Measurements from ENCODE around the gene TCF3. TPM values are rescaled to one million over a fixed set of nuclear protein-coding genes. Genes with fewer than 3 reads are reported as not detected.

TCF3 gene
- total RNA-seq, 6 donors from 2014 or later: 32.9 to 88.2 (median 53.3) TPM

GRCh38 chr19:1634938-1635243 is 17.5 kb downstream of the TCF3 start:
- H3K4me1 ChIP-seq: no peaks in the 10 kb centered on the region
- ATAC-seq (ENCODE audit: low FRiP score in 2 of 2): no peak
- H3K36me3 ChIP-seq: peaks cover 0 to 60% (median 31%) of the 10 kb centered on the region in 4 donors
- no peak for DNase-seq
- no peaks in the 10 kb centered on the region for H3K27me3 ChIP-seq
- H3K27ac ChIP-seq: no peak overlapping the region
- no peak overlapping the region for H3K4me3 ChIP-seq
- 96 to 97% methylated on average over 5 of the region's 5 CpGs for WGBS, 2 donors
- H3K9me3 ChIP-seq: no peaks in the 10 kb centered on the region
- no peak for TF ChIP-seq CTCF (IDR thresholded peaks at IDR 0.05)
- TF ChIP-seq POLR2A (IDR thresholded peaks at IDR 0.05): no peak

- Histone ChIP-seq H3K4me3 (no peak overlapping the region), H3K4me1 (no peaks in the 10 kb centered on the region), H3K36me3 (peaks cover 0 to 60% (median 31%) of the 10 kb centered on the region in 4 donors), H3K27ac (no peak overlapping the region), H3K9me3 (no peaks in the 10 kb centered on the region), H3K27me3 (no peaks in the 10 kb centered on the region)
- 91 to 96% methylated on average over 16 to 19 of the region's 19 CpGs for WGBS, 2 donors
- TF ChIP-seq POLR2A (IDR thresholded peaks at IDR 0.05): no peak
- TF ChIP-seq POLR2AphosphoS5 (IDR thresholded peaks at IDR 0.05): no peak
- no peak for TF ChIP-seq EP300 (IDR thresholded peaks at IDR 0.05)
- TF ChIP-seq CTCF (IDR thresholded peaks at IDR 0.05): no peak
- peak in 1 of 2 donors; percentile 59 for DNase-seq
- ATAC-seq (ENCODE audit: low FRiP score in 2 of 2): no peak
Measured at GRCh38 chr19:1634242-1634937, 18.0 kb downstream of the TCF3 start.

GRCh38 chr19:1633269-1633826 is 19.1 kb downstream of the TCF3 start:
- Histone ChIP-seq H3K27me3 (no peaks in the 10 kb centered on the region), H3K4me1 (no peaks in the 10 kb centered on the region), H3K9me3 (no peaks in the 10 kb centered on the region), H3K27ac (no peak overlapping the region), H3K4me3 (no peak overlapping the region), H3K36me3 (peaks cover 0 to 55% (median 27%) of the 10 kb centered on the region in 4 donors)
- TF ChIP-seq POLR2AphosphoS5 (IDR thresholded peaks at IDR 0.05): no peak
- no peak for TF ChIP-seq EP300 (IDR thresholded peaks at IDR 0.05)
- no peak for TF ChIP-seq CTCF (IDR thresholded peaks at IDR 0.05)
- no peak for TF ChIP-seq POLR2A (IDR thresholded peaks at IDR 0.05)
- DNase-seq (no peak), ATAC-seq (ENCODE audit: low FRiP score in 2 of 2) (peak in 1 of 2 donors; percentile 4)
- 95 to 96% methylated on average over 11 of the region's 11 CpGs for WGBS, 2 donors

- H3K36me3 ChIP-seq: peaks cover 0 to 49% (median 27%) of the 10 kb centered on the region in 4 donors
- DNase-seq: peak in 1 of 2 donors; percentile 62
Measured at GRCh38 chr19:1632462-1633268, 19.8 kb downstream of the TCF3 start.

GRCh38 chr19:1631557-1632100 is 20.8 kb downstream of the TCF3 start:
- 95 to 96% methylated on average over 15 to 29 of the region's 31 CpGs for WGBS, 2 donors
- Histone ChIP-seq H3K4me3 (no peak overlapping the region), H3K27ac (no peak overlapping the region), H3K36me3 (peaks cover 0 to 52% (median 29%) of the 10 kb centered on the region in 4 donors), H3K4me1 (no peaks in the 10 kb centered on the region), H3K27me3 (no peaks in the 10 kb centered on the region), H3K9me3 (no peaks in the 10 kb centered on the region)
- DNase-seq (peak in 1 of 2 donors; percentile 76), ATAC-seq (ENCODE audit: low FRiP score in 2 of 2) (no peak)
- no peak for TF ChIP-seq POLR2A (IDR thresholded peaks at IDR 0.05)
- no peak for TF ChIP-seq POLR2AphosphoS5 (IDR thresholded peaks at IDR 0.05)
- no peak for TF ChIP-seq EP300 (IDR thresholded peaks at IDR 0.05)
- TF ChIP-seq CTCF (IDR thresholded peaks at IDR 0.05): no peak

More at GRCh38 chr19:1632462-1633268, 19.8 kb downstream of the TCF3 start:
- 88 to 95% methylated on average over 17 to 18 of the region's 26 CpGs for WGBS, 2 donors
- TF ChIP-seq POLR2A (IDR thresholded peaks at IDR 0.05) (no peak), EP300 (IDR thresholded peaks at IDR 0.05) (no peak)
- peak in 1 of 2 donors; percentile 4 for ATAC-seq (ENCODE audit: low FRiP score in 2 of 2)
- no peak overlapping the region for H3K27ac ChIP-seq
- H3K9me3 ChIP-seq: no peaks in the 10 kb centered on the region
- H3K27me3 ChIP-seq: no peaks in the 10 kb centered on the region
- no peak overlapping the region for H3K4me3 ChIP-seq
- H3K4me1 ChIP-seq: no peaks in the 10 kb centered on the region
